D721Med (cell line): Measurements from ENCODE around the gene SLC4A3.
A peak's percentile ranks its signal among the peaks of the same experiment; 100 is the strongest.

Experiments used
- DNase-seq: peaks from one replicate; pipeline ENCODE4 v3.0.0; 2011; ENCODE audit warnings: low spot score; ENCODE audit not compliant: insufficient read length
- FAIRE-seq: peaks from 2 replicates; lab custom pipeline; 2011; peaks lifted over from hg19 to GRCh38; lab: Jason Lieb, UNC
- TF ChIP-seq, protein P1 (sequence below): IDR thresholded peaks from 2 replicates; pipeline ENCODE4 v1.5.1; 2012; ENCODE audit warnings: mild to moderate bottlenecking, control low read depth; ENCODE audit not compliant: insufficient read depth; ENCODE audit errors: missing control alignments

Gene SLC4A3

DNA sequence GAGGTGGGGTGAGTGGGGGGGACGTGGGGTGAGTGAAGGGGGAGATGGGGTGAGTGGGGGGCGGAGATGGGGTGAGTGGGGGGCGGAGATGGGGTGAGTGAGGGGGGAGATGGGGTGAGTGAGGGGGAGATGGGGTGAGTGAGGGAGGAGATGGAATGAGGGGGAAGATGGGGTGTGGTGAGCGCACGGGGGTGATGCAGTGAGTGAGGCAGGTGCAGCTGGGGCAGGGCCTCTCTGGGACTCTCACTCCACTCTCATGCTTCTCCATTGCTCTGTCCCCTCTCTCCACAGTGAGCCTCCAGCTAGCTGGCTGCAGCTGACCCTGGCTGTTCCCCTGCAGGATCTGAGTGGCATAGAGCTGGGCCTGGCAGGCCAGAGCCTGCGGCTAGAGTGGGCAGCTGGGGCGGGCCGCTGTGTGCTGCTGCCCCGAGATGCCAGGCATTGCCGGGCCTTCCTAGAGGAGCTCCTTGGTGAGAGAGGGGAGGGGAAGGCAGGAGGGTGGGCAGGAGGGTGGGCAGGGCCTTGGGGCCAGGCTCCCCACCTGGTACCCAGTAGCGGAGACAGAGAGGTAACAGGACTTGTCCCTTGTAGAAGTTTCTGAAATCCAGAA, 13.9 kb upstream of the SLC4A3 start:
- FAIRE-seq (no peak), DNase-seq (no peak)
- TF ChIP-seq, protein P1, sequence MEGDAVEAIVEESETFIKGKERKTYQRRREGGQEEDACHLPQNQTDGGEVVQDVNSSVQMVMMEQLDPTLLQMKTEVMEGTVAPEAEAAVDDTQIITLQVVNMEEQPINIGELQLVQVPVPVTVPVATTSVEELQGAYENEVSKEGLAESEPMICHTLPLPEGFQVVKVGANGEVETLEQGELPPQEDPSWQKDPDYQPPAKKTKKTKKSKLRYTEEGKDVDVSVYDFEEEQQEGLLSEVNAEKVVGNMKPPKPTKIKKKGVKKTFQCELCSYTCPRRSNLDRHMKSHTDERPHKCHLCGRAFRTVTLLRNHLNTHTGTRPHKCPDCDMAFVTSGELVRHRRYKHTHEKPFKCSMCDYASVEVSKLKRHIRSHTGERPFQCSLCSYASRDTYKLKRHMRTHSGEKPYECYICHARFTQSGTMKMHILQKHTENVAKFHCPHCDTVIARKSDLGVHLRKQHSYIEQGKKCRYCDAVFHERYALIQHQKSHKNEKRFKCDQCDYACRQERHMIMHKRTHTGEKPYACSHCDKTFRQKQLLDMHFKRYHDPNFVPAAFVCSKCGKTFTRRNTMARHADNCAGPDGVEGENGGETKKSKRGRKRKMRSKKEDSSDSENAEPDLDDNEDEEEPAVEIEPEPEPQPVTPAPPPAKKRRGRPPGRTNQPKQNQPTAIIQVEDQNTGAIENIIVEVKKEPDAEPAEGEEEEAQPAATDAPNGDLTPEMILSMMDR: no peak

DNA sequence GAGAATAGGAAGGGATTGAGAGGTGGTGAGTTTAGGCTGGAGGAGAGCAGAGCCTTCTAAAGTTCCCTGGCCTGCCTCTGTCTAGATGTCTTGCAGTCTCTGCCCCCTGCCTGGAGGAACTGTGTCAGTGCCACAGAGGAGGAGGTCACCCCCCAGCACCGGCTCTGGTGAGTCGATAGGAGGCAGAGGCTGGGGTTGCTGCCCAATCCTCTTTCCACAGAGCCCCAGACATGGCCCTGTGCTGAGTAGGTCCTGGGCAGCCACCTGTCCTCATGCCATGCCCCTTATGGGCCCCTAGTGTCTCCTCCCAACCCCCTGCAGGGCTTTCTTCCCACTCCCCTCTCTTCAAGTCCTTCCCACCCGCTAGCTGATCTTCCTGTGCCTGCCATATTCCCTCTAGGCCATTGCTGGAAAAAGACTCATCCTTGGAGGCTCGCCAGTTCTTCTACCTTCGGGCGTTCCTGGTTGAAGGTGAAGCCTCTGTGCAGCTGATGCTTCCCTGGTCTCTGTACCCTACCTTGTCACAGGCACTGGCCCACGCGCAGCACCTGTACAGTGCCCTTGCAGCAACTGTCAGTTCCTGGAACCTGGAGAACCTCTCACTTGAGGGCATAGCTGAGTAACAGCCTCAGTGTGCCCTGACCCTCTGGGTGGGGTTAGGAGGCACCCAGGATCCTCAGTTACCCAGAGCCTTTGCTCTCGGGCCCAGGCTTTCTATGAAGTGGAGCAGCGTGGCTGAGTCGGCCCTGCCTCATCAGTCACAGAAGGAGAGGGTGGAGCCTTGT, 13.2 kb upstream of the SLC4A3 start:
- FAIRE-seq (no peak), DNase-seq (no peak)
- TF ChIP-seq, protein P1: no peak

DNA sequence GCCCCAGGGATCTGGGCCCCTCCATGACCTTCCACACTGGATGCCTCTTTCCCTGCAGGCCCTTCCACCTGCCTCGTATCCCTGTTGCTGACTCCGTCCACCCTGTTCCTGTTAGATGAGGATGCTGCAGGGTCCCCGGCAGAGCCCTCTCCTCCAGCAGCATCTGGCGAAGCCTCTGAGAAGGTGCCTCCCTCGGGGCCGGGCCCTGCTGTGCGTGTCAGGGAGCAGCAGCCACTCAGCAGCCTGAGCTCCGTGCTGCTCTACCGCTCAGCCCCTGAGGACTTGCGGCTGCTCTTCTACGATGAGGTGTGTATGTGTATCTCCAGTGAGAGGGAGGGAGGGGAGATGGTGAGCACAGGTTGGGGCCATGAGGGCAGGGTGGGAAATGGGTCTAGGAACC, 12.4 kb upstream of the SLC4A3 start:
- DNase-seq: no peak
- no peak for FAIRE-seq
- TF ChIP-seq, protein P1: no peak

DNA sequence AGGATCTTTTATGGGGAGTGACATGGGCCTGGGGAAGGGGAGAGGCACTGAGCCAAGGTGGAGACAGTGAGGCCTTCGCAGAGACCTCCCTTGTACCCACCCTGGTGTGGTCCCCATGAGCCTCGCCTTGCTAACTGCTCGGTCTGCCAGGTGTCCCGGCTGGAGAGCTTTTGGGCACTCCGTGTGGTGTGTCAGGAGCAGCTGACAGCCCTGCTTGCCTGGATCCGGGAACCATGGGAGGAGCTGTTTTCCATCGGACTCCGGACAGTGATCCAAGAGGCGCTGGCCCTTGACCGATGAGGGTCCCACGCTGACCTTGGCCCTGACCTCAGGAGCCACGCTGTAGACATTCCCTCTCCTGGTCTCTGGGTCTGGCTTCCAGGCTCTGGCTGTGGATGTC, 11.5 kb upstream of the SLC4A3 start:
- no peak for FAIRE-seq
- TF ChIP-seq, protein P1: no peak
- DNase-seq: no peak

DNA sequence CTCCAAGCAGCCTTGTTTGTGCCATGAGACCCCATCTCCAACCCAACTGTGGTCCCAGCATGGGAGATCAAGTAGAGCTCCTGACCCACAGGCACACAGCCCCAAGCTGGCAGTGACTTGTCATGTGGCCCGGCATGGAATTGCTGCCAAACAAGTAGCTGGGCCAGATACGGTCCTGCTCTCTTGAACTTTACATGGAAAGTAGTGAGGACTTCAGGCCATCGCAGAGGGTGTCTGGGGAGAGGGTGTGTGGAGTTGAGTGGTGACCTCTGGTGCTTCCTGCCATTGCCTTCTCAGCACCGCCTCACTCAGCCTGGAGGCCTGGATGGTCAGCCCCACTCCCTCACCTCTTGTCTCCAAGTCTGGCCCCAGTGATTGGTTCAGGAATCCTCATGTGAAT, 10.9 kb upstream of the SLC4A3 start:
- TF ChIP-seq, protein P1: no peak
- FAIRE-seq: no peak

DNA sequence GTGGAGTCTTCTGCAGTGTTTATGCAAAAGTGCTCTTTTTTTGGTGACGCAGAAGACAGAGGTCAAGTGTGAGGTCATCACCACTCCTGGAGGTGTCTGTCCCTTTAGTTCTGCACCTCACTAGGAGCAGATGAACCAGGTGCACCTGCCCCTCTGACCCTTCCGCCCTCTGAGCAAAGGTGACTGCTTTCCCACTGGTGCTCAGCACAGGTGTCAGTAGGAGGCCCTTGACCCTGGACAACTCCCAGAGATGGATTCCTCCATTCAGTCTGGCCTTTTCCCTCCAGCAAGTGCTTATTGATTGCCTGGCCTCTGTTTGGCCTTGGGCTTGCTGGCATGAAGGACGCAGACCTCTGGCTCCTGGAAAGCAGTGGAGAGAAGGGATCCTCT, 8.7 kb upstream of the SLC4A3 start:
- no peak for FAIRE-seq
- TF ChIP-seq, protein P1: no peak
- DNase-seq: no peak

More for the DNA sequence above, 10.9 kb upstream of the SLC4A3 start:
- no peak for DNase-seq

DNA sequence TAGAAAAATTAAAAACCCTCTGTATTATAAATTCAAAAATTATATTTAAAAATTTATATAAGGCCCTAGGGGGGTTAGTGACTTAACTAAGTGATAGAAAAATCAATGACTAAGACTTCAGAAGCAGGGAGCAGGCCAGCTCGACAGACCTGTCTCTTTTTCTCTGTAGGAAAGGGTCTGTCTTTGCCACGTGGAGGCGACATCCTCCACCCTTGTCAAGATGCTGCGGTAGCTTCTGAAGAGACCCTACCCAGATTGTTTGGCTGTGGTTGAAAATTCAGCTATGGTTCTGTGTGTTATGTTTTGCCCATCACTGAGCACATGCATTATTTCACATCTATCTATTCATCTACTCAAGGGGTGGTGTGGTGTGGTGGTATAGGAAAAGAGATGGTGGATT, 8.2 kb upstream of the SLC4A3 start:
- TF ChIP-seq, protein P1: peak; percentile 29
- DNase-seq (no peak), FAIRE-seq (no peak)
